ENCODE measurements around the gene LIFR.
"Not testable (repeated sequence)": the region's sequence is repeated elsewhere in the genome, so short reads cannot be mapped to it uniquely, and the experiment has no call there.

Gene LIFR

DNA sequence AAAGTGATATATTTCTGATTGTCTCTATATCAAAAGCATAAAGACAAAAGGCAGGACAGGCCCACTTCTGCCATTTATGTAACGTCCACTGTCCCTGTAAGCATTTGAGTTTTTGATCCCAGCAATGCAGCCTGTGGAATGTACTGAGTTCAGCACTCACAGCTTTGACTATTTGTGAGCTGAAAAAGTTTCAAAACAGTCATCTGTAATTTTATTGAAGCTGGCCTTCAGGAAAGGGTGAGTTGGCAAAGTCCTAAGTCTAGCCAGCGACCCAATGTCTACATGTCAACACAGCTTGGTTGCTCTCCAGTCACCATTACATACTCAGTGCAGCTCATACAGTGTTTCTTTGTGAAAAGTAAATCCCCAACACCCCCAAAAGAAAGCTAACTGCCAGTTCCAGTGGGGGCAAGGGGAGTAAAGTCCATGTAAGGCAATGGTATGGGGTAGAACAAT lies 9.7 kb downstream of the LIFR start:
- DNase-seq = no peak

DNA sequence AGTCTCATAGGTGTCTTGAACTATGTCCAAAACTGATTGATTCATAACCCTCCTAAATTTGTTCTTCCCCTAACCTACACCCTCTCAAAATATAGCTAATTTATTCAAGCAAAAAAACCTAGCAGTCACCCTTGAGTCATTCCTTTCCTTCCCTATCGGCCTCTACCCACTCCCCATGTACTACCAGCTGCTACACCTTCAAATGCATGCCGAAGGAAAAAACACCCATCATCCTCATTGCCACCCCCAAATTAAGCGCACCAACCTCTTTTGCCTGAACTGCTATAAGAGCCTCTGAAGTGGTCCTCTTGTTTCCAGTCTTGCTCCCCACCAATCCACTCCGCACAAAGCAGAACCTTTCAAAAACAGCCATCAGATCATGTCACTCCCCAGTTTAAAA lies 12.6 kb downstream of the LIFR start:
- DNase-seq = no peak

DNA sequence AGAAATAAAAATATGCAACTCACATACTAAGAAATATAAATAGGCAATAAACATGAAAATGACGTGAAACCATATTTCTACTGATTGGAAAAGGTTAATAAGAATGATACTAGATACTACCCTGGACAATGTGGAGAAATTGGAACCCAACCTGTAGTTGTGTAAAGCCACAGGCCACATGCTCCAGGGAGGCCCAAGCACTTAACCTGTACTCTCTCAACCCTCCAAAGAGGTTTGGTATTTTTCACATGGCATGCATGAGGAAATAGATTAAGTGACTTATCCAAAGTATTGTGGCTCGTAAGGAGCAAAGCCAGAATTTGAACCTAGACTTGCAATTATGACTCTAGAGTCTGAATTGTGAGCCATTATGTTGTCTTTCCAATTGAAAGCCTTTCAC lies 13.4 kb downstream of the LIFR start:
- no peak for DNase-seq

DNA sequence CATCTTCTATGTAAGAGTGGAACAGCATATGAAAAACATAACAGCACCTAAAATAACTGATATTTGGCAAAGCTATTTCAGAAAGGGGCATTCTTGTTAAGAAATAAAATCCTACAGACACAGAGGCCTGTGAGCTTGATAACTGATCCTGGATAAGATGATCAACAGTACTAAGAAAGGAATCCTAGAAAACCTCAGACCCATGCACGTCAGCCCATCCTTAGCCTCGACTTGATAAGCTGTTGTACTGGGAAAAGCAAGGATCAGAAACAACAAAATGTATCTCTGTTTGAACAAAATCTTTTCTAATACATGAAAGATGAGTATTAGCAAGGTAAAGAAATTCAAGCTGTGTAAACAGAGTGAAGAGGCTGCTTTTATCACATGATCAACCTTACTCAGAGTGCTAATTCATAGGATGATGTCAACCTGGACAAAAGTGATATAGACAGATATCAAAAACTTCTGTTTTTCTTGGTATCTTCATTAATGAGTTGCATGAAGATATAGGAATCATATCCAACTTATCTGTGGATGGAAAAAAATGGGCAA lies 15.2 kb downstream of the LIFR start:
- DNase-seq = no peak

DNA sequence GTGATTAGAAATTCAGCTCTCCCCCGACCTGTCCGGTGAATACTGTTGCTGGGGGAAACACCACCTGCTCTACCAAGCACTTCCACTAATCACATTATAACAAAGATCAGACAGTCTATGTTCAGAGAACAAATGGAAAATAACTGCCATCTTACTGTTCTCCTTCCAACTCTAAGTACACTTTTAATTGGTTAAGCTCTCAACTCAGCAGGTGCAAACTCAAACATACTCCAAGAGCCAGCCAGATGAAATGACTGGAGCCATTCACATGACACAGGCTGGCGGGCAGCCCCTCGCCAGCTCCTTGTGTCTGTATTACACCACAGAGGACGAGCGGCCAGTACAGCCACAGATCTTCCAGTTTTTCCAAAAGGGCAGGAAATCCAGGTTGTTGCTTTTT lies 16.1 kb downstream of the LIFR start:
- DNase-seq = no peak

DNA sequence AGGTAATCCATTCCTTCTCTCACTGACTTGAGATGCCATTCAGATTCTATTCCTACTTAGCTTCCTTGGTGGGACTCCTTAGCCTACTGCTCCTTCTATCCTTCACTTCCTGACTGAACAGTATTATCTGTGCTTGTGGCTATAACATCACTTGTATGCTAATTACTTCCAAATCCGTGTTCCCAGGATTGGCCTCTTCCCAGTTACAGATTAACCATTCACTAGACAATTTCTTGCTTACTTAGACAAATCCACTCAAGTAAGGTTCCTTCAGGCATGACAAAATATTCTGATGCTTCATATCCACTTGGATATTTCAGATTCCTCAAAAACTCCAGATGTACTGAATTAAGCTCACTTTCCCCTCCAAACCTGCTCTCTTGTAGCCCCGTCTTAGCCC lies 18.3 kb downstream of the LIFR start:
- DNase-seq = no peak

DNA sequence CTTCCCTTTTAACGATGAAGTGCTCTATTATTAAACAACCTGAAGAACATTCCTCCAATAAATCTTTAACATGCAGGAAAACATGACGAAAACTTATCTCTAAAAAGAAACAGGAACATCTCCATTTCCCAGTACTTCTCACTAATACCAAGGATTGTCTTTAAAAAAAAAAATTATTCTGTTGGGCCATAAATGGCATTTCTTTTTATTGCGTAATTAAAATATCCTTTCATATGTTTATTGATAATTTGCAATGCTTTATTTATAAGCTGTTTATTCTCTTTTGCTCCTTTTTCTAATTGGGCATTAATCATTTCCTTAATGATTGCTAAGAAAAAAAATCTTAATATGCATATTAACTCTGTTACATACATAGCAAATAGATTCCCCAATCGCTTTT lies 18.9 kb downstream of the LIFR start:
- DNase-seq = no peak

DNA sequence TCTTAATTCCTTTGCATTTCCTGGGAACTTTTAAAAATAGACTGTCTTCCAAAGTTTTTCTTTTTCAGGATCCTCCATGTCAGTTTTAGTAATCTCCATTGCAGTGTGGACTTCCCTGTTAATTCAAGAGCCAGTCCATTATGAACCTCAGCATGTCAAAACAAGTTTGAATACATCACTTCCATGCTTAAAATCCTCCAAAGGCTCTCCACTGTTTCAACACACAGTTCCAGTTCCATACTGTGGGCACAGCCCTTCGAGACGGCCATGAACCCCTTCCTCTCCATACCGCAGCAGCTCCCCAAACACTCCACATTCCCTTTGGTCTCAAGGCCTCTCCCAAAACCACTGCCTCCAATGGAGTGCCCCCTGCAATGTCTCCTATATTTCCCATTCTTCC lies 19.5 kb downstream of the LIFR start:
- DNase-seq = no peak

DNA sequence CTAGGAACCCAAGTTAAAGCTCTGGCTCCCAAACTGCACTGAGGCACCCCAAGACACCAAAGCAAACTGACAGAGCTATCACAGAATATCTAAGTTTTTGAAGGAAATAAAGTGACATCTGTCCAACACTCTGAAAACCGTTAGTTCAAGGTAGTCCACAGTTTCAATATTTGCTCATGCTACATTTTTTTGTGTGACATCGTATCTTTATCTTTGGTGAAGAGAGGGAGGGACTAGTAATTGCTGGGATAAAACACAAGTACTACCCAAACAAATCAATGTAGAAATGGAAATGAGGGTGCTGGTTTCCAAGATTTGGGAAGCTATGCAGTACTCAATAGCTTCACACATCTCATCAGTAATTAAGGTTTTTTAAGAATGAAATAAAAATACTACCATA lies 20.6 kb downstream of the LIFR start:
- no peak for DNase-seq

DNA sequence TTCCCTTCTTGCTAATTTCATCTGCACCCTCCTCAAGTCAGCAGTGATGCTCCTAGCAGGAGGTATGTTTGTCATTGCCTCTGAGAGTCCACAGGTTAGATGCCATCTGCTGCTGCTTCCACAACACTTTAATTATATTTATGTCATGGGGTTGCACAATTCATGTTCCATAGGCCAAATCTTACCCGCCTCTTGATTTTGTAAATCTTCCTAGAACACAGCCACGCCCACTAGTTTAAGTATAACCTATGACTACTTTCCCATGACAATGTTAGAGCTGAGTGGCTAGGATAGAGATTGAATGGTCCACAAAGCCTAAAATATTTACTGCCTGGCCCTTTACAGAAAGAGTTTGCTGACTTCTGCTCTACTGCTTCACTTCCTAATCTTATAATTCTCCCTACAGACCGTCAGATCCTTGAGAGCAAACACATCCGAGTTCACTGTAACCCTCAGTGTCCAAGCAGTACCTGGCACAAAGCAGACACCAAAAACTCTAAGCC lies 21.1 kb downstream of the LIFR start:
- no peak for DNase-seq

DNA sequence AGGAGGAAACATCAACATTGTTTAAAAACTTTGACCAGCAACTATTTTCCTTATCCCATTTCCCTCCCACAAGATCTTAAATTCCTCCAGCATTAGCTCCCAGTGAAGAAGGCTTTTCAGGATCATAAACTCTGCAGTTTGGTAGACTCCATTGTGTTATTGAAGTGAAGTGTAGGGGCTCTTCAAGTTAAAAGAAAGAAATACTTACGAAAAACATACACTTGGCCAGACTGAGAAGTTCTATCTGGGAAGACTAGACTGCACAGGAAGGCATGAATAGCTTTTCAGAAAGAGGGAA lies 22.3 kb downstream of the LIFR start:
- no peak for DNase-seq

DNA sequence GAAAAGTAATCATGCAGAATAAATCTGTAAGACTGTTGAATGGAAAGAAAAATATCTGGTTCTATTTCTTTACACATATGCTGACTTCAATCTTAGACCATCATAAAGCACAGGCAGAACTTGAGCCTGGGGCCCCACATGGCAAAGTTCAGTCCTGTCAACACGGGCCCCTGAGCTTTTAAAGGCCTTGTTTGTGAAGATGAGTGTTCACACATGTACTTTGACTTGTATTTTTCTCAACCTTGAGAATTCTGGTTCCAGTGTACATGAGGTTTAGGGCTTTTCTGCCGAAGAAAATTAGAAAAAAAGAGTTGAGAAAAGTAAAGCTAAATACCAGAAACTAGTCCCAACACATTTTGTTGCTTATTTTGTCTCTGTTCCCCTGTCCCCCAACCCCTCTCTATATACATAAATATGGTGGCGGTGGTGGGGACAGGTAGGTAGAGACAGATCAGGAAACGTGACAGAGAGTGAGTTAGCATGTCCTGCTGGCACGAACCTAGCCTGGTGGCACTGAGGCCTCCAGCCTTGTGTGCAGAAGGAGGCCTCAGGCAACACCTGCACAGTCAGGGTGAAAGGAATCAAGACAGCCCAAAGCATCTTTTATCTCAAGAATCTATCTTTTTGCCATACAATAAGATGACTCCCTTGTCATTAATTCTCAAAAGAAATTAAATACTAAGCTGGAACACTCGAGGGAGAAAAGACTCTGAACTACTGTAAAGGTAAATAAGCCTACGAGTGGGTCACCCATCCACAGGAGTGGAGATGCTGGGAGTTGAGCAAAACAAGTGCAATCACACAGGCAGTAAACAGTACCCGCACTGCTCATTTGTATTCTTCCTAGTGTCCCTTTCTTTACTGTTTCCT lies 22.9 kb downstream of the LIFR start:
- no peak for DNase-seq

DNA sequence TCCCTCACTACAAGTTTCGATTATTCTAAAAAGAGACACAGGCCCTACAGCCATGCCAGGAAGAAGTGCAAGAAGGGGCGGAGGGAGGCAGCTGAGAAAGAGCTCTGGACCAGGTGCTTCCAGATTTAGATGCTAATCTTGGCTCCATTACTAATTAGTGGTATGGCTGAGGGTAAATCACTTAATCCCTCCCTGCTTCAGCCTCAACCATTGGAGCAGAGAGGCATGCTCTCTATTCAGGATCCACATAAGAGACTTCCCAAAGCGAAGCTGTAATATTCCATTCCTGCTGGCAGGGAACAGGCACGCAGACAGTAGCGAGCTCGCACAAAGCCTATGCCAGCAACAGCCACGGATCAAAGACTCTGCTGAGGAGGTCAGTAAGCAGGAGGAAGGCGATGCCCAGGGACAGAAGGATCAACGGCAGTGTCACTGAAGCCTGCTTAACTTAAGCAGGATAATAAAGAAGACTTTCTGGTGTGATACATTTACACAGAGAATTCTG lies 24.2 kb downstream of the LIFR start:
- DNase-seq = no peak

DNA sequence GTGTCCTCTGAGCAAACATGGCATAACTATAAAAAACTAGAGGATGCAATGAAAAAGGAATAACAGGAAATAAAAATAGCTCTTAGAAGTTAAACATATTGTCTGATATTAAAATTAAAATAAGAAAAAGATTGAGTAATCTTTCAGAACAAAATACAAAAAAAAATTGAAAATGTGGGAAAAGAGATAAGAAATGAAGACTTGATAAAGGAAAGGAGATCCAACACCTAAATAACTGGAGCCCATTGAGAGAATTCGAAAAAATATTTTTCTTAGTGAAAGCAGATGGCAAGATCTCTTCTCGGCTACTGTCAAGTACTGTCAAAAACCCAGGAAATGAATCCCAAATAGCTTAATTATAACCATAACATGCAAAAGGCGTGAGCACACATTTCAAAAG lies 24.9 kb downstream of the LIFR start:
- DNase-seq = no peak

DNA sequence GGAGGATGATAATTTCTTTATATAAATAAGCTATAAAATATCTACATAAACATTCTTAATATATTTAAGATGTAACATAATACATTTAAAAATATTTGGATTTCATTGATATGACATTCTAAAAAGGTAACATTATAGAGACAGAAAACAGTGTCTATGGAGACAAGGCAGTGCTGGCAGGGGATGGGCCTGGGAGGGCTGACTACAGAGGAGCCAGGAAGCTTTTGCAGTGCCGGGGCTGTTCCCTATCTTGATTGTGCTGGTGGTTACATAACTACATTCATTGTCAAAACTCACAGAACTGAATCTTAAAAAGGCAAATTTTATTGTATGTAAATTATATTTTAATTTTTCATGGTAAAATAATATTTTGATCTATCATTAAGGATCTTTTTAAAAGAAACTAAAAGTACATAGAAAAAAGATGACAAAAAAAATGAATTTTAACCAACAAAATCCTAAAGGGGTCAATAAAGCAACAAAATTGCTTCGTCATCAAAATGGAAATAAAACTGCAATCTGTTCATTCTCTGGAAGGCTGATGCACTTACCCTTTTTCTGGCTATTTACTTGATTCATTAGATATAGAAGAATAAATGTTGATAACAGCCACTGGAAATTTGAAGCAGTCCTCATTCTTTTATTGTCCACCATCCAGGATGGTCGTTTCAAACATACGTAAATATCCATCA lies 26.3 kb downstream of the LIFR start:
- no peak for DNase-seq

DNA sequence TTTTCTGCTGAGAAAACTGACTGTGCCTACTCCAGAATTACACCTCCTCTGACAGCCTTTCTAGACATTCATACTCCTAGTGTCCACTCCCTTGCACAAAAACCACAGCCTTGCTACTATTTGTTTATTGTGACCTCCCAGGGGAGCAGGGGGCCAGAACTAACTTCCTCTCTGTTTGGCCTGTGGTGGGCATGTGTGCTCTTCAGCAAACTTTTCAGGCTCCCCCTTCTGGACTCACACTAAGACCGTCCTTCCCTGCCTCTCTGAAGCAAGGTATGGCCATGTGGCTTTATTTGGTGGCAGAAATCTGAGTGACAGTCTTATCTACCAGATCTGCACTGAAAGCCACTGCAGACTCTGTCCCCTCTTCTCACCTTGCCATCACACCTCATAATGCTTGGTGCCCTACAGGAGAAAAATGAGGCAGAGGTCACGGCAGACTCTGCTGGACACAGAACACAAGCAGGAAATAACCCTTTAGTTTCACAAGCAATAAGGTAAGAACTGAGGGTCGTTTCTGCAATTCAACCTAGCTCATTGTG lies 28.2 kb downstream of the LIFR start:
- DNase-seq = no peak

DNA sequence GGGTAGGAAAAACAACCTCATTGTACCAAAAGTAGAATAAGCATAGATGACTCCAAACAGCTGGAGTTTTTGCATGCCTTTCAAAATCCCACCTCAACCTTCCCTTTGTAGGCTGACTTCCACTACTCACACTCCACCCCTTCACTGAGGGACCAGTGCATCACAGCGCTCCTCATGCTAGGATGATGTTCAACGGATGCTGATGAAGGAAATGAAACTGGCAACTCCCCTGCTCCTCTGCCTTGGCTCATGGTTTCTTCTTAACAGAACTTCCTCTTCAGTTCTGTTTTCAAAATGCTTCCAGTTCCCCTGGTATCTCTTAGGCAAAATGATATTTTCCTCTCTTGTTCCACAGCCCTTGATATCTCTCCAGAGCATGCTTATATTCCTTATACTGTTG lies 29.0 kb downstream of the LIFR start:
- DNase-seq = no peak

DNA sequence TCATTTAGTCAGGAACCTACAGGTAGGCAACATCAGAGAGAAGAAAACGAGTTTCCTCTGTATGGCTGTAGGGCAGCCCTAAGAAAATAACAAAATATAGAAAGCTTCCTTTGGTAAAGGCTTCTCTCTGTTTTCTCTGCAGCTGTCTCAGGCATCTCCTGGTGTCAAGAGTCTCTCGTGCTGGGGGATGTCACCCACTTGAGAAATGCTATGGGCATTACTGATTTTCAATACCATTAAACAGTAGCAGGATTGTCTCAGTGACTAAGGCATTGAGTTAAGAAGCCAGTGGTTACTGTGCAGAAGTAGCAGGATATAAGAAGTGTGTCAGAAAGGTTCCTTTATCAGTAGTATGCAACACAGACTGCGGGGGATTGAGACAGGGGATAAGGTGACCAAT lies 32.4 kb downstream of the LIFR start:
- DNase-seq = no peak

DNA sequence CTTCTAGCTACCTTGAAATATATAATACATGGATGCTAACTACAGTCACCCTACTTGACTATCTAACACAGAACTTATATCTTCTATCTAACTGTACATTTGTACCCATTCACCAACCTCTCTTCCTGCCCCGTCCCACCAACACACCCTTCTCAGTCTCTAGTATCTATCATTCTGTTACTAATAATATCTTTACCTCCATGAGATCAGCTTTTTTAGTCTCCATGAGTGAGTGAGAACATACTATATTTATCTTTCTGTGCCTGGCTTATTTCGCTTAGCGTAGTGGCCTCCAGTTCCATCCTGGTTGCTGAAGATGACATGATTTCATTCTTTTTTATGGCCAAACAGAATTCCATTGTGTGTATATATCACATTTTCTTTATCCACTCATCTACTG lies 37.0 kb downstream of the LIFR start:
- DNase-seq = no peak

DNA sequence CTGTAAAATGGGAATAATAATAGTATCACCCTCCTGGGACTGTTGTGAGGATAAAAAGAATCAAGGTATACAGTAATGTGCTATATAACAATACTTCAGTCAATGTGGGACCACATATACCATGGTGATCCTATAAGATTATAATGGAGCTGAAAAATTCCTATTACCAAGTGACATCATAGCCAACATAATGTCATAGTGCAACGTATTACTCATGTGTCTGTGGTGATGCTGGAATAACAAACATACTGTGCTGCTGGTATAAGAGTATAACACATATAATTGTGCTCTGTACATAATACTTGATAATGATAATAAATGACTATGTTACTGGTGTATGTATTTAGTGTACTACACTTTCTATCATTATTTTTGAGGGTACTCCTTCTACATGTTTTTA lies 38.1 kb downstream of the LIFR start:
- no peak for DNase-seq

DNA sequence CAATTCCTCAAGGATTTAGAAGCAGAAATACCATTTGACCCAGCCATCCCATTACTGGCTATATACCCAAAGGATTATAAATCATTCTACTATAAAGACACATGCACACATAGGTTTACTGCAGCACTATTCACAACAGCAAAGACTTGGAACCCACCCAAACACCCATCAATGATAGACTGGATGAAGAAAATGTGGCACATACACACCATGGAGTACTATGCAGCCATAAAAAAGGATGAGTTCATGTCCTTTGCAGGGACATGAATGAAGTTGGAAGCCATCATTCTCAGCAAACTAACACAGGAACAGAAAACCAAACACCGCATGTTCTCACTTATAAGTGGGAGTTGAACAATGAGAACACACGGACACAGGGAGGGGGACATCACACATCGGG lies 39.8 kb downstream of the LIFR start:
- DNase-seq = not testable (repeated sequence)

DNA sequence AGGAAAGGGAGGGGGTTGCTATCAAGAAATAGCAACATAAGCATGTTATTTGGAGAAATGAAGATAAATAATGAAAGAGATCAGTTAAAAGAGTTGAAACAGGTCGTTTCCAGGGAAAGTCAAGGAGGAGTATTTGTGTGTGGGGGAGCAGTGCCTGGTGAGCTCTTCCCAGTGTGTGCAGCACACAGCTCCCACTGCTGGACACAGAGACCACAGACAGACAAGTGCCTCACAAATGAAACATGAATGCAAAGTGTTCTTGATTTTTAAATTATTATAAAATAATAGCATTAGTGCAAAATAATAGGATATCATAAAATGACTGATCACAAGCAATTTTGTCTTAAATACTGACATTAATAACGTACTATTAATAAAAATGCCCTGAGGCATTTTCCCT lies 40.8 kb downstream of the LIFR start:
- DNase-seq = no peak

DNA sequence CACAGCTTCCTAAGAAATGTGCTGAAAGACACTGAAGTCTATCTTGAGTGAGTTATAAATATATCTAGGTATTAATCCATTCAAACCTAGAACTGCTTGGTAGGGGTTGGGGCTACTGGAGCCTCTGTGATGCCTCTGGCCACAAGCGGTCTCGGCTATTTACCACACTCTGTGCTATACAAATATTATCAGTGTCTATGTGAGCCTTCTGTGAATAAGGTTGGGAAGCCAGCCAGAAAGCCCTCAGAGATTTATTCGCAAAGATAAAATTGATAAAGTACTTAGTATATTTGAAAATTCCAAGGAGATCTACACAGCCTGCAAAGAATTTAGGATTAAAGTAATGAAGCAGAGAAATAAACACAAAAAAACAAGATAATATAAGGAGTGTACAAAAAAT lies 41.4 kb downstream of the LIFR start:
- no peak for DNase-seq

DNA sequence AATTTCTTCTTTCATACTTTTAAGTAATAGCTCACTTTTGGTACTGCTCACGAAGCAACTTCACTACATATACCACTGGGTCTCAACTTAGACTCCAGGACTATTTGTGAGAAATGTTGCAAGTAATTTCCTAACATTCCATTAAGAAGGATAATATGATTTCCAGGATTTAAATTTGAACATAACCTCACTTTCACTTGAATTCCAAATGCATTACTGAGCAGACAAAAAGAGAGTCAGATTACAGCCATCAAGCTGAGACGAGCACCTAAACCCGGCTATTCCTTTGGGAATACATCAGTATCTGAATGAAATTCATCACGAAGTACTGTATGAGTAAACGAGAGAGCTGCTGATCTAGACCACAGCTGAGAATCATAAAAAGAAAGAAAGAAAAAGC lies 47.3 kb downstream of the LIFR start:
- no peak for DNase-seq
